Rectal smooth muscle tissue (tissue), 1 donor: ENCODE measurements around the gene TEX2.
"Not testable (repeated sequence)": the region's sequence is repeated elsewhere in the genome, so short reads cannot be mapped to it uniquely, and the experiment has no call there.

Experiments used
- H3K27ac ChIP-seq: one replicate; pipeline ENCODE4 v1.7.0; 2013; ENCODE audit warnings: low read depth, low read length, inconsistent platforms
- H3K27me3 ChIP-seq: one replicate; pipeline ENCODE4 v1.7.0; 2013; ENCODE audit warnings: low read length; ENCODE audit not compliant: control insufficient read depth, insufficient read depth
- H3K36me3 ChIP-seq: one replicate; pipeline ENCODE4 v1.7.0; 2013; ENCODE audit warnings: low read length; ENCODE audit not compliant: control insufficient read depth, insufficient read depth
- H3K4me1 ChIP-seq: one replicate; pipeline ENCODE4 v1.7.0; 2013; ENCODE audit warnings: low read length; ENCODE audit not compliant: control insufficient read depth, insufficient read depth
- H3K4me3 ChIP-seq: one replicate; pipeline ENCODE4 v1.7.0; 2013; ENCODE audit warnings: low read length
- H3K9ac ChIP-seq: one replicate; pipeline ENCODE4 v1.7.0; 2013; ENCODE audit warnings: low read length

TEX2 gene

GRCh38 chr17:64170286-64170685 is 92.8 kb downstream of the TEX2 start:
- Histone ChIP-seq H3K36me3 (peaks cover 12% of the 10 kb centered on the region), H3K27ac (no peak overlapping the region), H3K9ac (no peak overlapping the region), H3K4me1 (no peaks in the 10 kb centered on the region), H3K27me3 (no peaks in the 10 kb centered on the region), H3K4me3 (no peak overlapping the region)

GRCh38 chr17:64167666-64168065 is 95.4 kb downstream of the TEX2 start:
- H3K27me3 ChIP-seq, H3K27ac ChIP-seq, H3K9ac ChIP-seq: not testable (repeated sequence)

GRCh38 chr17:64166876-64167275 is 96.2 kb downstream of the TEX2 start:
- Histone ChIP-seq H3K9ac (no peak overlapping the region), H3K27ac (no peak overlapping the region), H3K36me3 (peaks cover 12% of the 10 kb centered on the region), H3K4me3 (no peak overlapping the region), H3K4me1 (no peaks in the 10 kb centered on the region), H3K27me3 (no peaks in the 10 kb centered on the region)

More at GRCh38 chr17:64167666-64168065, 95.4 kb downstream of the TEX2 start:
- not testable (repeated sequence) for H3K4me1 ChIP-seq, H3K4me3 ChIP-seq
- H3K36me3 ChIP-seq: peaks cover 12% of the 10 kb centered on the region

- no peak overlapping the region for H3K4me3 ChIP-seq
- no peaks in the 10 kb centered on the region for H3K27me3 ChIP-seq
- no peaks in the 10 kb centered on the region for H3K4me1 ChIP-seq
- peaks cover 10% of the 10 kb centered on the region for H3K36me3 ChIP-seq
- no peak overlapping the region for H3K9ac ChIP-seq
- no peak overlapping the region for H3K27ac ChIP-seq
Observed at GRCh38 chr17:64165347-64165746, 97.7 kb downstream of the TEX2 start.

GRCh38 chr17:64164596-64165285 is 98.3 kb downstream of the TEX2 start:
- H3K36me3 ChIP-seq: peaks cover 10% of the 10 kb centered on the region
- H3K27ac ChIP-seq: no peak overlapping the region
- no peak overlapping the region for H3K9ac ChIP-seq
- no peaks in the 10 kb centered on the region for H3K4me1 ChIP-seq
- H3K4me3 ChIP-seq: no peak overlapping the region
- H3K27me3 ChIP-seq: no peaks in the 10 kb centered on the region

- Histone ChIP-seq H3K9ac (no peak overlapping the region), H3K36me3 (peaks cover 10% of the 10 kb centered on the region), H3K27me3 (no peaks in the 10 kb centered on the region), H3K27ac (no peak overlapping the region), H3K4me3 (no peak overlapping the region), H3K4me1 (peaks cover under 1% of the 10 kb centered on the region)
Observed at GRCh38 chr17:64163468-64163867, 99.6 kb downstream of the TEX2 start.

GRCh38 chr17:64162554-64162953 is 100.5 kb downstream of the TEX2 start:
- Histone ChIP-seq H3K27ac (no peak overlapping the region), H3K4me3 (no peak overlapping the region), H3K36me3 (peaks cover 10% of the 10 kb centered on the region), H3K9ac (no peak overlapping the region), H3K27me3 (no peaks in the 10 kb centered on the region), H3K4me1 (peaks cover 4% of the 10 kb centered on the region)

GRCh38 chr17:64161380-64162176 is 101.5 kb downstream of the TEX2 start:
- Histone ChIP-seq H3K9ac (no peak overlapping the region), H3K4me3 (no peak overlapping the region), H3K27me3 (no peaks in the 10 kb centered on the region), H3K27ac (no peak overlapping the region), H3K4me1 (peaks cover 6% of the 10 kb centered on the region), H3K36me3 (peaks cover 4% of the 10 kb centered on the region)

- Histone ChIP-seq H3K4me3 (no peak overlapping the region), H3K27me3 (no peaks in the 10 kb centered on the region), H3K27ac (no peak overlapping the region), H3K9ac (no peak overlapping the region), H3K36me3 (peaks cover 5% of the 10 kb centered on the region), H3K4me1 (peaks cover 12% of the 10 kb centered on the region)
Observed at GRCh38 chr17:64160378-64160777, 102.7 kb downstream of the TEX2 start.

GRCh38 chr17:64158831-64159590 is 104.0 kb downstream of the TEX2 start:
- Histone ChIP-seq H3K4me3 (no peak overlapping the region), H3K4me1 (peaks cover 12% of the 10 kb centered on the region), H3K27me3 (no peaks in the 10 kb centered on the region), H3K27ac (no peak overlapping the region), H3K36me3 (peaks cover 5% of the 10 kb centered on the region), H3K9ac (no peak overlapping the region)

GRCh38 chr17:64158406-64158805 is 104.7 kb downstream of the TEX2 start:
- H3K36me3 ChIP-seq: peaks cover 9% of the 10 kb centered on the region
- no peak overlapping the region for H3K9ac ChIP-seq
- H3K27ac ChIP-seq: no peak overlapping the region
- no peak overlapping the region for H3K4me3 ChIP-seq
- peaks cover 12% of the 10 kb centered on the region for H3K4me1 ChIP-seq
- no peaks in the 10 kb centered on the region for H3K27me3 ChIP-seq

GRCh38 chr17:64157669-64158180 is 105.3 kb downstream of the TEX2 start:
- Histone ChIP-seq H3K4me3 (no peak overlapping the region), H3K9ac (no peak overlapping the region), H3K36me3 (peaks cover 13% of the 10 kb centered on the region), H3K27ac (no peak overlapping the region), H3K4me1 (peaks cover 12% of the 10 kb centered on the region), H3K27me3 (no peaks in the 10 kb centered on the region)
